GM13977 (cell line): ENCODE results near the gene RPS6KC1.
"Not testable (repeated sequence)": the region's sequence is repeated elsewhere in the genome, so short reads cannot be mapped to it uniquely, and the experiment has no call there.

Source experiments
- DNase-seq: peaks from one replicate; pipeline ENCODE4 v3.0.0; 2012; ENCODE audit warnings: low spot score
- CTCF ChIP-seq: IDR thresholded peaks from 2 replicates; pipeline ENCODE4 v1.5.1; 2012; ENCODE audit warnings: mild to moderate bottlenecking, control low read depth; ENCODE audit not compliant: insufficient read depth; ENCODE audit errors: extremely low read depth, missing control alignments
- in situ Hi-C: fragments of 300-500 bp; cut with MboI; formaldehyde crosslinking; loops from one replicate; pipeline ENCODE4 v1.12.0; 2022; ENCODE audit warnings: low sequenced_read_pairs, low pct_unique_long_range_greater_than_20kb, mixed read lengths, inconsistent platforms; ENCODE audit not compliant: unreplicated experiment

The RPS6KC1 gene

GRCh38 chr1:213200630-213201029, 149.6 kb downstream of the RPS6KC1 start:
- in situ Hi-C loops = no loop called here
- TF ChIP-seq CTCF = no peak
- no peak for DNase-seq

- no peak for DNase-seq
- in situ Hi-C loops = no loop called here
- TF ChIP-seq CTCF = no peak
These were observed 150.5 kb downstream of the RPS6KC1 start for GRCh38 chr1:213201380-213202155.

- no peak for DNase-seq
- in situ Hi-C loops = no loop called here
- TF ChIP-seq CTCF = no peak
These were observed 160.2 kb downstream of the RPS6KC1 start for GRCh38 chr1:213211201-213211600.

- DNase-seq, in situ Hi-C loops: not testable (repeated sequence)
These were observed 168.0 kb downstream of the RPS6KC1 start for GRCh38 chr1:213219076-213219475.

- no peak for DNase-seq
- no peak for TF ChIP-seq CTCF
- in situ Hi-C loops = no loop called here
These were observed 170.2 kb downstream of the RPS6KC1 start for GRCh38 chr1:213221209-213221608.

- TF ChIP-seq CTCF = no peak
- in situ Hi-C loops = no loop called here
These were observed 176.4 kb downstream of the RPS6KC1 start for GRCh38 chr1:213227458-213227857.

GRCh38 chr1:213231795-213232231, 180.8 kb downstream of the RPS6KC1 start:
- TF ChIP-seq CTCF = no peak
- DNase-seq = no peak
- in situ Hi-C loops = no loop called here

More at GRCh38 chr1:213227458-213227857, 176.4 kb downstream of the RPS6KC1 start:
- DNase-seq = no peak
